DND-41 (cell line): ENCODE measurements around the gene DLG2.

Experiments used
- ATAC-seq: fragments of 200-7000 bp; cut with Tn5 transposase; 3 replicates; pipeline ENCODE4 v1.9.1; 2021; ENCODE audit warnings: low read depth; ENCODE audit not compliant: insufficient read depth
- DNase-seq: peaks from one replicate; pipeline ENCODE4 v3.0.0-alpha.2; 2020
- H2AFZ ChIP-seq: 2 replicates; pipeline ENCODE4 v1.6.0; 2012; ENCODE audit warnings: low read depth, low read length
- H3K27ac ChIP-seq: 2 replicates; pipeline ENCODE4 v1.5.1; 2012; ENCODE audit warnings: low read length, inconsistent platforms
- H3K27me3 ChIP-seq: fragments of 200-600 bp; sonication (generic); 2 replicates; pipeline ENCODE4 v1.6.0; 2012; ENCODE audit warnings: low read length, mild to moderate bottlenecking, inconsistent platforms; ENCODE audit not compliant: insufficient read depth, poor library complexity
- H3K36me3 ChIP-seq: 2 replicates; pipeline ENCODE4 v1.5.1; 2012; ENCODE audit warnings: low read length, inconsistent platforms; ENCODE audit not compliant: insufficient read depth
- H3K4me1 ChIP-seq: 2 replicates; pipeline ENCODE4 v1.5.1; 2012; ENCODE audit warnings: mild to moderate bottlenecking, low read length; ENCODE audit not compliant: insufficient read depth
- H3K4me2 ChIP-seq: 2 replicates; pipeline ENCODE4 v1.6.0; 2012; ENCODE audit warnings: mild to moderate bottlenecking, moderate library complexity, low read length, inconsistent platforms; ENCODE audit not compliant: insufficient read depth
- H3K4me3 ChIP-seq, 2 experiments: fragments of 200-600 bp in 1 of 2; shearing (Covaris generic) in 1 of 2; 2 replicates each; pipeline ENCODE4 v1.5.1; 2012 to 2016; ENCODE audit warnings: inconsistent platforms in 2 of 2, low read length in 2 of 2, mild to moderate bottlenecking in 2 of 2, low read depth in 1 of 2, moderate library complexity in 1 of 2
- H3K79me2 ChIP-seq: 2 replicates; pipeline ENCODE4 v1.6.0; 2012; ENCODE audit warnings: low read length, inconsistent platforms; ENCODE audit not compliant: insufficient read depth
- H3K9ac ChIP-seq: 2 replicates; pipeline ENCODE4 v1.6.0; 2012; ENCODE audit warnings: low read depth, mild to moderate bottlenecking, inconsistent platforms, low read length, moderate library complexity
- H3K9me3 ChIP-seq: 2 replicates; pipeline ENCODE4 v1.5.1; 2012; ENCODE audit warnings: low read length, moderate library complexity, mild to moderate bottlenecking, inconsistent platforms; ENCODE audit not compliant: insufficient read depth, severe bottlenecking
- H4K20me1 ChIP-seq: 2 replicates; pipeline ENCODE4 v1.6.0; 2012; ENCODE audit warnings: low read length; ENCODE audit not compliant: insufficient read depth
- CTCF ChIP-seq: IDR thresholded peaks from 2 replicates; pipeline ENCODE4 v1.5.1; 2012; ENCODE audit warnings: borderline replicate concordance, low read length, moderate library complexity, mild to moderate bottlenecking; ENCODE audit not compliant: poor library complexity, severe bottlenecking; ENCODE audit errors: extremely low read depth
- EZH2 ChIP-seq: IDR thresholded peaks from 3 replicates; pipeline ENCODE4 v1.6.1; 2012; ENCODE audit warnings: borderline replicate concordance, low read depth, mild to moderate bottlenecking, moderate library complexity, low read length, inconsistent platforms; ENCODE audit not compliant: severe bottlenecking

The DLG2 gene

DNA sequence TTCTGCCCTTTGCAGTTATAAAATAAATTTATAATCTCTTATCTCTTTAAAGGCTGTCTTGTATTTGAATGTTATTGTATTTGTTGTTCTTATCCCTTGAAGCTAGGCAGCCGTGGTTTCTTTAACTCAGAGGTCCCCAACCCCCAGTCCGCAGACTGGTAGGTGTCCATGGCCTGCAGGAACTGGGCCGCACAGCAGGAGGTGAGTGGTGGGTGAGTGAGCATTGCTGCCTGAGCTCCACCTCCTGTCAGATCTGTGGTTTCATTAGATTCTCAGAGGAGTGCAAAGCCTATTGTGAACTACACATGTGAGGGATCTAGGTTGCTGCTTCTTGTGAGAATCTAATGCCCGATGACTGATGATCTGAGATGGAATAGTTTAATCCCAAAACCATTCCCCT is 1961.0 kb downstream of the DLG2 start:
- ATAC-seq (no peak), DNase-seq (no peak)
- Histone ChIP-seq H3K9ac (no peak overlapping the region), H3K9me3 (no peaks in the 10 kb centered on the region), H2AFZ (no peak overlapping the region), H3K79me2 (no peaks in the 10 kb centered on the region), H3K27ac (no peak overlapping the region), H3K4me2 (no peak overlapping the region), H3K4me1 (no peaks in the 10 kb centered on the region), H3K27me3 (no peaks in the 10 kb centered on the region), H3K36me3 (no peaks in the 10 kb centered on the region), H4K20me1 (no peaks in the 10 kb centered on the region), H3K4me3 (no peak overlapping the region)
- TF ChIP-seq CTCF (no peak), EZH2 (no peak)

GRCh38 chr11:83663988-83664387 is 1963.2 kb downstream of the DLG2 start:
- no peaks in the 10 kb centered on the region for H3K27me3 ChIP-seq
- no peaks in the 10 kb centered on the region for H4K20me1 ChIP-seq
- TF ChIP-seq CTCF: no peak
- no peak for TF ChIP-seq EZH2
- H3K4me1 ChIP-seq: no peaks in the 10 kb centered on the region
- ATAC-seq (no peak), DNase-seq (no peak)
- H3K9me3 ChIP-seq: no peaks in the 10 kb centered on the region
- H3K9ac ChIP-seq: no peak overlapping the region
- no peak overlapping the region for H2AFZ ChIP-seq
- H3K4me3 ChIP-seq: no peak overlapping the region
- no peaks in the 10 kb centered on the region for H3K36me3 ChIP-seq
- no peaks in the 10 kb centered on the region for H3K79me2 ChIP-seq
- H3K4me2 ChIP-seq: no peak overlapping the region
- no peak overlapping the region for H3K27ac ChIP-seq

DNA sequence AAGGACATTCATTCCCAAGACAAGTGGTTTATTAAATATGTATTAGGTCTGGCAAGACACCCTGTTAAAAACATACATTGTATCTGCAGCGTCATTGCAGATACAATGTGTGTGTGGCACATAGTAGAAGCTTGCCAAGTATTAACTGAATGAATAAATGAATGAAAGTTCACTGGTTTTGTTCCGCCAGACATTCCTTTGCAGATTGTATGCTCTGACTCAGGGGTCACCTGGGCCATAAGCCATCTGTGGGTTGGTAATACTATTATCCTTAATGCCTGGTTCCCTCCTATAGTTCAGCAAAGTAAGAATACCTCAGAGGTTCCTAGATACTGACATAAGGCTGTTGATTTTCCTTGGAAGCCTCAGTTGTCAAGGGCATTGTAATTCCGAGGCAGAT is 1963.7 kb downstream of the DLG2 start:
- Histone ChIP-seq H3K27ac (no peak overlapping the region), H2AFZ (no peak overlapping the region), H3K9ac (no peak overlapping the region), H3K4me1 (no peaks in the 10 kb centered on the region), H3K27me3 (no peaks in the 10 kb centered on the region), H4K20me1 (no peaks in the 10 kb centered on the region), H3K4me2 (no peak overlapping the region), H3K4me3 (no peak overlapping the region), H3K79me2 (no peaks in the 10 kb centered on the region), H3K9me3 (no peaks in the 10 kb centered on the region), H3K36me3 (no peaks in the 10 kb centered on the region)
- ATAC-seq (no peak), DNase-seq (no peak)
- TF ChIP-seq CTCF: no peak
- no peak for TF ChIP-seq EZH2

DNA sequence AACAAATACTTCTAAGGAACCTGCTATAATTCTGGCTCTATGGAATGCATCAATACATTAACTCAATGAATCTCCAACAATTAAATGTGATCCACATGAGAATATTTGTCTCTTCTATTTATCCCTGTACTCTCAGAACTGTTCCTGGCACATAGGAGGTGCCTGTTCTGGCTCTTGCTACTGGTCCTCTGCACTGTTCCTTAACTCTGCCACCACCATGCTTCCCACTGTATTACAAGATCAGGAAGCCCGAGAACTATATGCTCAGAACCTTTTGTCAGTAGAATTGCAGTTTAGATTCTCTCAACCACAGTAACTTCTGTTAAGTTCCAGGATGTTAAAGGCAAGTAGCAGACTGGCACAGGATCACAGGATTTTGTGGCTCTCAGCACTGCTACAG is 1964.7 kb downstream of the DLG2 start:
- no peaks in the 10 kb centered on the region for H4K20me1 ChIP-seq
- ATAC-seq (no peak), DNase-seq (no peak)
- H3K4me3 ChIP-seq: no peak overlapping the region
- H3K9ac ChIP-seq: no peak overlapping the region
- no peaks in the 10 kb centered on the region for H3K79me2 ChIP-seq
- no peaks in the 10 kb centered on the region for H3K27me3 ChIP-seq
- no peak overlapping the region for H2AFZ ChIP-seq
- TF ChIP-seq CTCF (no peak), EZH2 (no peak)
- no peak overlapping the region for H3K27ac ChIP-seq
- no peaks in the 10 kb centered on the region for H3K4me1 ChIP-seq
- H3K4me2 ChIP-seq: no peak overlapping the region
- H3K36me3 ChIP-seq: no peaks in the 10 kb centered on the region
- no peaks in the 10 kb centered on the region for H3K9me3 ChIP-seq
